Heart left ventricle (tissue), 13 donors: ENCODE measurements around the gene BIN1.

Source experiments
- CTCF ChIP-seq, 12 donors: fragments of 200-600 bp; sonication (generic) in 4 of 12; IDR thresholded peaks; one replicate each; pipeline versions ENCODE4 v1.5.0 to v1.8.0; 2018 to 2022; ENCODE audit warnings: antibody characterized with exemption in 12 of 12, mild to moderate bottlenecking in 5 of 12
- POLR2A ChIP-seq, 2 donors: fragments of 450-650 bp; IDR thresholded peaks; one replicate each; pipeline ENCODE4 v1.6.1; 2017; ENCODE audit warnings: antibody characterized with exemption in 2 of 2, mild to moderate bottlenecking in 2 of 2, moderate library complexity in 2 of 2
- donor health status: ischemic (EF 13 %, LVEDD 7.1; RV severe dilation, severe dysfunction).
- donor health status: DM: no; HTN: yes; CAD: no.
- donor health status: DM: no; HTN: no; CAD: no.
- donor health status: ischemic (EF 25% LVEDD 6.9; RV normal size, moderate dysfunction).
- donor health status: ischemic (EF 25% LVEDD 5.7; RV mildly dilated, moderate dysfunction).
- donor health status: ischemic (EF 35%, LVEDD 5.7; RV mildly dilated, moderate dysfunction).
- donor health status: nonischemic (EF 11% LVEDD 7.7; RV severe dilation, severe dysfunction).
- donor health status: DM: yes; HTN: yes; CAD: no.
- donor health status: PGD.
- donor health status: ischemic (EF 29% LVEDD 5.4; RV normal size, mild dysfunction).
- donor health status: nonischemic (EF 23%, LVEDD 6.1; RV moderate dilation, normal function).

- TF ChIP-seq CTCF (IDR thresholded peaks at IDR 0.05) (no peak), POLR2A (IDR thresholded peaks at IDR 0.05) (no peak)
Observed at GRCh38 chr2:127106457-127106990, 430 bp downstream of the BIN1 start.
